Neural cell (in vitro differentiated cells): ENCODE data around the gene SPATA3. TPM values are rescaled to one million over a fixed set of nuclear protein-coding genes. Genes with fewer than 3 reads are reported as not detected.

Source experiments
- H2AFZ ChIP-seq: fragments of 200-600, 300-800 bp; sonication (generic), shearing (Covaris generic); 2 replicates; pipeline ENCODE4 v1.6.0; 2014; ENCODE audit warnings: low read depth, mild to moderate bottlenecking, antibody characterized with exemption, low read length, moderate library complexity
- H3F3A ChIP-seq: fragments of 200-600 bp; shearing (Covaris generic); 2 replicates; pipeline ENCODE4 v1.6.1; 2016; ENCODE audit warnings: mild to moderate bottlenecking, moderate library complexity, mixed read lengths, antibody characterized with exemption, low read length; ENCODE audit not compliant: insufficient read depth, poor library complexity, severe bottlenecking
- H3K27ac ChIP-seq: fragments of 200-600, 300-800 bp; sonication (generic), shearing (Covaris generic); 2 replicates; pipeline ENCODE4 v1.5.1; 2014; ENCODE audit warnings: mild to moderate bottlenecking, low read length, moderate library complexity
- H3K27me3 ChIP-seq: fragments of 300-800, 200-600 bp; sonication (generic), shearing (Covaris generic); 2 replicates; pipeline ENCODE4 v1.6.0; 2014; ENCODE audit warnings: mild to moderate bottlenecking, low read depth, low read length, moderate library complexity; ENCODE audit not compliant: insufficient read depth
- H3K36me3 ChIP-seq: fragments of 300-800, 200-600 bp; sonication (generic), shearing (Covaris generic); 2 replicates; pipeline ENCODE4 v1.5.1; 2014; ENCODE audit warnings: mild to moderate bottlenecking, antibody characterized with exemption, low read length, moderate library complexity; ENCODE audit not compliant: insufficient read depth
- H3K4me2 ChIP-seq: fragments of 300-800, 200-600 bp; sonication (generic), shearing (Covaris generic); 2 replicates; pipeline ENCODE4 v1.6.0; 2014; ENCODE audit warnings: mild to moderate bottlenecking, low read length
- H3K4me3 ChIP-seq: fragments of 300-800, 200-600 bp; sonication (generic), shearing (Covaris generic); 2 replicates; pipeline ENCODE4 v1.5.1; 2014; ENCODE audit warnings: mild to moderate bottlenecking, low read length, moderate library complexity
- H3K79me2 ChIP-seq: fragments of 200-600 bp; shearing (Covaris generic); replicated peaks from 2 replicates; pipeline ENCODE4 v1.6.0; 2014; ENCODE audit warnings: mild to moderate bottlenecking, low read length, moderate library complexity; ENCODE audit not compliant: insufficient read depth
- H3K9ac ChIP-seq: fragments of 300-800, 200-600 bp; sonication (generic), shearing (Covaris generic); 2 replicates; pipeline ENCODE4 v1.6.1; 2016; ENCODE audit warnings: mild to moderate bottlenecking, low read length, mixed read lengths
- H3K9me2 ChIP-seq: fragments of 200-600 bp; shearing (Covaris generic); 2 replicates; pipeline ENCODE4 v1.6.1; 2016; ENCODE audit warnings: mild to moderate bottlenecking, low read length, mixed read lengths; ENCODE audit not compliant: insufficient read depth
- H3K9me3 ChIP-seq: fragments of 200-600, 300-800 bp; sonication (generic), shearing (Covaris generic); 2 replicates; pipeline ENCODE4 v1.6.1; 2016; ENCODE audit warnings: mild to moderate bottlenecking, mixed run types, low read length, moderate library complexity, mixed read lengths
- H4K20me1 ChIP-seq: fragments of 200-600 bp; shearing (Covaris generic); 2 replicates; pipeline ENCODE4 v1.6.1; 2016; ENCODE audit warnings: mild to moderate bottlenecking, mixed run types; ENCODE audit not compliant: insufficient read depth
- CTCF ChIP-seq: fragments of 450-650 bp; IDR thresholded peaks from 2 replicates; pipeline ENCODE4 v1.5.1; 2014; ENCODE audit warnings: antibody characterized with exemption, mild to moderate bottlenecking, moderate library complexity; ENCODE audit not compliant: poor library complexity, severe bottlenecking
- EP300 ChIP-seq: fragments of 450-650 bp; conservative IDR thresholded peaks from 2 replicates; pipeline ENCODE4 v1.6.1; 2014; ENCODE audit warnings: antibody characterized with exemption, mild to moderate bottlenecking, moderate library complexity; ENCODE audit not compliant: poor library complexity, severe bottlenecking
- EZH2 ChIP-seq: fragments of 200-600, 300-800 bp; shearing (Covaris generic), sonication (generic); IDR thresholded peaks from 2 replicates; pipeline ENCODE4 v1.6.1; 2014; ENCODE audit warnings: antibody characterized with exemption, low read length, borderline replicate concordance, mild to moderate bottlenecking; ENCODE audit not compliant: insufficient read depth, poor library complexity, severe bottlenecking
- POLR2AphosphoS5 ChIP-seq: IDR thresholded peaks from 2 replicates; pipeline ENCODE4 v1.6.1; 2012
- RAD21 ChIP-seq: fragments of 450-650 bp; conservative IDR thresholded peaks from 2 replicates; pipeline ENCODE4 v1.6.1; 2014; ENCODE audit warnings: antibody characterized with exemption, mild to moderate bottlenecking, moderate library complexity
- REST ChIP-seq: IDR thresholded peaks from 2 replicates; pipeline ENCODE4 v1.6.1; 2012; ENCODE audit warnings: borderline replicate concordance
- SMC3 ChIP-seq: fragments of 450-650 bp; conservative IDR thresholded peaks from 2 replicates; pipeline ENCODE4 v1.6.1; 2014; ENCODE audit warnings: antibody characterized with exemption, mild to moderate bottlenecking, moderate library complexity; ENCODE audit not compliant: poor library complexity
- polyA plus RNA-seq: library from polyadenylated mRNA; depleted of rRNA; stranded (reverse); fragments of >200 nt; gene quantifications from 2 replicates; pipeline ENCODE4 v1.2.3, GENCODE V29; 2014

The SPATA3 gene
- polyA plus RNA-seq, 1 donor from 2014 or later = not detected

- H3F3A ChIP-seq = no peaks in the 10 kb centered on the region
- no peak overlapping the region for H3K4me2 ChIP-seq
- TF ChIP-seq EP300 (no peak), RAD21 (no peak), CTCF (no peak), EZH2 (no peak), POLR2AphosphoS5 (no peak), SMC3 (no peak)
- no peak overlapping the region for H3K27ac ChIP-seq
- H3K9ac ChIP-seq = no peak overlapping the region
- H3K9me2 ChIP-seq = no peaks in the 10 kb centered on the region
- no peaks in the 10 kb centered on the region for H3K79me2 ChIP-seq
- H3K36me3 ChIP-seq = no peaks in the 10 kb centered on the region
- H2AFZ ChIP-seq = no peak overlapping the region
- no peak overlapping the region for H3K4me3 ChIP-seq
- no peaks in the 10 kb centered on the region for H3K27me3 ChIP-seq
- H3K9me3 ChIP-seq = no peaks in the 10 kb centered on the region
- H4K20me1 ChIP-seq = no peaks in the 10 kb centered on the region
These were observed 5.1 kb downstream of the SPATA3 start for GRCh38 chr2:231001036-231001435.

GRCh38 chr2:231001921-231002320 is 6.0 kb downstream of the SPATA3 start:
- TF ChIP-seq CTCF (no peak), REST (no peak), RAD21 (no peak)
- Histone ChIP-seq H3K9me2 (no peaks in the 10 kb centered on the region), H4K20me1 (no peaks in the 10 kb centered on the region), H3F3A (no peaks in the 10 kb centered on the region), H3K9ac (no peak overlapping the region), H3K36me3 (no peaks in the 10 kb centered on the region), H3K4me3 (no peak overlapping the region), H3K27me3 (no peaks in the 10 kb centered on the region), H2AFZ (no peak overlapping the region), H3K4me2 (no peak overlapping the region), H3K9me3 (no peaks in the 10 kb centered on the region), H3K27ac (no peak overlapping the region), H3K79me2 (no peaks in the 10 kb centered on the region)
